Measurements from ENCODE around the gene EHBP1.
A peak's percentile ranks its signal among the peaks of the same experiment; 100 is the strongest.

Gene EHBP1

GRCh38 chr2:62774555-62775366 lies 69.2 kb downstream of the EHBP1 start:
- Mint-ChIP-seq H3K27ac (no peak overlapping the region), H3K4me1 (peaks cover 7% of the 10 kb centered on the region), H3K36me3 (peaks cover 3% of the 10 kb centered on the region), H3K4me3 (no peak overlapping the region), H3K9me3 (peaks cover 6% of the 10 kb centered on the region), H3K27me3 (no peaks in the 10 kb centered on the region)
- ATAC-seq: no peak

GRCh38 chr2:62775367-62775668 lies 69.8 kb downstream of the EHBP1 start:
- H3K27ac Mint-ChIP-seq: no peak overlapping the region
- no peak overlapping the region for H3K4me3 Mint-ChIP-seq
- H3K27me3 Mint-ChIP-seq: no peaks in the 10 kb centered on the region
- H3K36me3 Mint-ChIP-seq: no peaks in the 10 kb centered on the region
- ATAC-seq: no peak
- H3K4me1 Mint-ChIP-seq: peaks cover 7% of the 10 kb centered on the region
- H3K9me3 Mint-ChIP-seq: peaks cover under 1% of the 10 kb centered on the region

GRCh38 chr2:62783679-62784078 lies 78.2 kb downstream of the EHBP1 start:
- H3K4me1 Mint-ChIP-seq: no peaks in the 10 kb centered on the region
- peaks cover 7% of the 10 kb centered on the region for H3K9me3 Mint-ChIP-seq
- no peak overlapping the region for H3K27ac Mint-ChIP-seq
- no peak for ATAC-seq
- no peak overlapping the region for H3K4me3 Mint-ChIP-seq
- no peaks in the 10 kb centered on the region for H3K27me3 Mint-ChIP-seq
- peaks cover 13% of the 10 kb centered on the region for H3K36me3 Mint-ChIP-seq

GRCh38 chr2:62784341-62784740 lies 78.8 kb downstream of the EHBP1 start:
- Mint-ChIP-seq H3K27me3 (no peaks in the 10 kb centered on the region), H3K4me1 (no peaks in the 10 kb centered on the region), H3K4me3 (no peak overlapping the region), H3K9me3 (peaks cover 7% of the 10 kb centered on the region), H3K36me3 (peaks cover 13% of the 10 kb centered on the region), H3K27ac (no peak overlapping the region)
- no peak for ATAC-seq

DNA sequence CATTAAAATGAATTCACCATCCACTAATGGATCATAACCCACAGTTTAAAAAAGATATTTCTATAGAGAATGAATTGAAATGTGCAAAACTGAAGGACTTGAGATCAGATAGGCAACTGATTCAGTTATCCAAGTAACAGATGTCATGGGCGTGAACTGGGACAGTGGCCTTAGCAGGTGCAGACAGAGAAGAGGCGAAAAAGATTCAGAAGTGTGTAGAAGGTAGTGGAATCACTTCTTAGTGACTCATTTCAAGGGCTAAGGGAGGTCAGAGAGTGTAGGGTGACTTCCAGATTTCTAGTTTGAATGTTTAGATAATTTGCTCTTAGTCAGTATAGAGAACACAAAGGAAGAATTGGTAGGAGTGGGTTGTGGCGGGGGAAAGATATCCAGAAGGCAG lies 79.7 kb downstream of the EHBP1 start:
- Mint-ChIP-seq H3K4me3 (no peak overlapping the region), H3K9me3 (peaks cover 7% of the 10 kb centered on the region), H3K36me3 (peaks cover 13% of the 10 kb centered on the region), H3K27ac (no peak overlapping the region), H3K27me3 (no peaks in the 10 kb centered on the region), H3K4me1 (no peaks in the 10 kb centered on the region)
- ATAC-seq: peak; percentile 31

DNA sequence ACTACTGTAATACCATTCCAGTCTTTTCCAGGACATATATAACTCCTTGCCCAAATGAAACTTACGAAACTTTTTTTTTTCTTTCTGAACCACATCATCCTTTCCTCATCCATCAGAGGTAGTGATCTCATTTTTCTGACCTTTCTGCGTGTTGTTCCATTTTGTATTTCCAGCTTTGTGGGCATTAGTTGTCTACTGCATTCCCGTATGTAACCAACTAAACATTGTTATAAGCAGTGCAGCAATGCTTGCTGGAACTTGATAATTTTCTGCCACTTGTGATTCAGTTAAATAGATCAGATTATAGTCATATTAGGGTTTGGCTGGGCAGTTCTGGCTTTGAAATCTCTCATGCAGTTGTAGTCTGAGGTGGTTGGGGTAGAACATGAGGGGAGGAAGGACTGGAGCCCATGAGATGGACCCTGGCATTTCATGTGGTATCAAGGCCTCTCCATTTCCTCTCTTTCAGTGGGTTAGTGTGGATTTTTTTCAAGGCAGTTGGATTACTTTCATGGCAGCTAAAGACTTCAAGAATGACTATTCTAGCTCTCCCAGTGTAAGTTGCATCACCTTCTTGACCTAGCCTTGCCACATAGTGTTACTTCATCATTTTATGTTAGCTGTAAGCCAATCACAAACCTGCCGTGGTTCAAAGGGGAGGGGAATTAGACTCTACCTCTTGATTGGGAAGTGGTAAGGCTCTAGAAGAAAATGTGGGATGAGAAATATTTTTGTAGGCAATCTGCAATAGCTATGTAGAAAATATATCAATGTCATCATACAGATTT lies 80.5 kb downstream of the EHBP1 start:
- Mint-ChIP-seq H3K36me3 (peaks cover 13% of the 10 kb centered on the region), H3K4me1 (no peaks in the 10 kb centered on the region), H3K9me3 (peaks cover 7% of the 10 kb centered on the region), H3K27ac (no peak overlapping the region), H3K4me3 (no peak overlapping the region), H3K27me3 (no peaks in the 10 kb centered on the region)
- no peak for ATAC-seq

- Mint-ChIP-seq H3K36me3 (peaks cover 12% of the 10 kb centered on the region), H3K4me3 (no peak overlapping the region), H3K27ac (no peak overlapping the region), H3K4me1 (no peaks in the 10 kb centered on the region), H3K9me3 (peaks cover 7% of the 10 kb centered on the region), H3K27me3 (no peaks in the 10 kb centered on the region)
- ATAC-seq: no peak
Observed at GRCh38 chr2:62787386-62787785, 81.9 kb downstream of the EHBP1 start.

DNA sequence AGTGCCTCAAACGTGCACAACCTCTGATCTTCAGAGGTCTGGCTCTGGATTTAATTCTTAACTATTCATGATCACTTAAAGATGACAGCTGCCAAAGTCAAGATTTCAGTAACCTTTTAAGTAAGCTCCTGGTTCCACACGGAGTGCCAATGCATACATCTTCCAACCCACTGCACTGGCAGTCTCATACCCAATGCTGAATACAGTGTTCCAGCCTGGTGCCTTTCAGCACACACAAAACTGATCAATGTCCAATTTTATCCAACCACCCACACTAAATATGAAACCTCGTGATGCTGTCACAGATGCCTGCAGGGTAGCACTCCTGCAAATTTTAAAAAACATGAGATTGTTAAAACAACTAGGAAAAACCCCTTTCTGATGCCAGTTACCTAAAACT lies 84.0 kb downstream of the EHBP1 start:
- H3K4me3 Mint-ChIP-seq: no peak overlapping the region
- H3K9me3 Mint-ChIP-seq: no peaks in the 10 kb centered on the region
- H3K27ac Mint-ChIP-seq: no peak overlapping the region

GRCh38 chr2:62789918-62790317 lies 84.4 kb downstream of the EHBP1 start:
- H3K27me3 Mint-ChIP-seq: no peaks in the 10 kb centered on the region
- no peaks in the 10 kb centered on the region for H3K36me3 Mint-ChIP-seq
- no peak overlapping the region for H3K4me3 Mint-ChIP-seq
- H3K27ac Mint-ChIP-seq: no peak overlapping the region
- no peaks in the 10 kb centered on the region for H3K9me3 Mint-ChIP-seq
- peaks cover 6% of the 10 kb centered on the region for H3K4me1 Mint-ChIP-seq
- ATAC-seq: no peak

More for the DNA sequence above, 84.0 kb downstream of the EHBP1 start:
- Mint-ChIP-seq H3K27me3 (no peaks in the 10 kb centered on the region), H3K36me3 (no peaks in the 10 kb centered on the region), H3K4me1 (peaks cover 6% of the 10 kb centered on the region)
- ATAC-seq: no peak

DNA sequence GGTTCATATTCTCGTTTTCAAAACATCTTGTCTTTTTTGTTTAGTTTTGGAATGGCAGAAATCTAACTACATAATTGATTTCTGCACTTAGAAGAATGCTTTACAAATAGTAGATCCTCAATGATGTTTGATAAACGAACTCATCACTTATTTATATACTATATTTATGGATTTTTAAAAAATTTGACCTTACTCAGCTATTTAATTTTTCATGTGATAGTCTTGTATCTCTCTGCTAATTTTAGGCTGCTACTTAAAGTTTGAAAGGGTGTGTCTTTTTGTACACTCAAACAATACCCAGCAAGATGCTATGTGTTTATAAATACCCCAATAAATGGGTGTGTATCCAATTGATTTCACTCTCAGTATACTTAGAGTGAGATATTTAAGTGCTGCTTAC lies 86.9 kb downstream of the EHBP1 start:
- ATAC-seq: no peak
- Mint-ChIP-seq H3K4me3 (no peak overlapping the region), H3K4me1 (peaks cover 6% of the 10 kb centered on the region), H3K36me3 (no peaks in the 10 kb centered on the region), H3K9me3 (no peaks in the 10 kb centered on the region), H3K27ac (no peak overlapping the region), H3K27me3 (no peaks in the 10 kb centered on the region)

GRCh38 chr2:62793213-62793612 lies 87.7 kb downstream of the EHBP1 start:
- ATAC-seq: no peak

DNA sequence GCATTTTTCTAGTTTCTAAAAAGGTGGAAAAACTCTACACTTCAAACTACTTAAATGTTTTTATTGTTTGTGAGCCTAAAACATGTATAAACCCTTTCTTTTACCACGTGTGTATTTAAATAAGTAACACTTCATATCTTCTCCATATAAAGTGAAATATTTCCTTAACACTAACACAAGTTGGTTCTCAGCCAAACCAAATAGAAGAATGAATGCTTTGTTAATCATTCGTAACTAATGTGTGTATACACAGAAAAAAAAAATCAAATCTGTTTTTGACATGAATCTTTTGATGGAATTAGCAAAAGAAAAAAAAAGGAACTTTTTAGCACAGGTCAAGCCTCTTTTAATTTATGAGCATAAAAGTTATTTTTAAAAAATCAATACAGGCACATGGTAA lies 89.3 kb downstream of the EHBP1 start:
- no peaks in the 10 kb centered on the region for H3K9me3 Mint-ChIP-seq
- H3K27me3 Mint-ChIP-seq: no peaks in the 10 kb centered on the region
- H3K4me3 Mint-ChIP-seq: no peak overlapping the region
- ATAC-seq: no peak
- no peaks in the 10 kb centered on the region for H3K36me3 Mint-ChIP-seq
- no peak overlapping the region for H3K27ac Mint-ChIP-seq
- H3K4me1 Mint-ChIP-seq: peaks cover 6% of the 10 kb centered on the region

More at GRCh38 chr2:62793213-62793612, 87.7 kb downstream of the EHBP1 start:
- Mint-ChIP-seq H3K4me3 (no peak overlapping the region), H3K27me3 (no peaks in the 10 kb centered on the region), H3K4me1 (peaks cover 6% of the 10 kb centered on the region), H3K36me3 (no peaks in the 10 kb centered on the region), H3K27ac (no peak overlapping the region), H3K9me3 (no peaks in the 10 kb centered on the region)

DNA sequence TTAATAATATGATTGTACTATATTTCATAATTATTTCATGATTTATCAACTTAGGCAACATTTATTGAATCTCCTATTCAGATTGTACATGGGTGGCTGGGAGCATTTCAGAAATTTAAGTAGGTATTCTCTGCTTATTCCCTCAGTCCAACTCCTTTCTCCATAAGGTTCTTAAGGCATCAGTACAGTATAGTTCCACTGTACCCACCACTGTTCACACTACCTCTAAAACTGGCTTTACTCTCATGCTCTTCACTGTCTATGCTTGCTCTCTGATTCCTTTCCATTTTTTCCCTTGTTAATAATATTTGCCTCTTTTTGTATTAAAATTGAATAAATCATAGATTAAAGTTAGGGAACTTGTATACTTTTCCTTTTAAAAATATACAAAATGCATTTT lies 89.8 kb downstream of the EHBP1 start:
- H3K4me3 Mint-ChIP-seq: no peak overlapping the region
- peaks cover 6% of the 10 kb centered on the region for H3K4me1 Mint-ChIP-seq
- ATAC-seq: no peak
- no peaks in the 10 kb centered on the region for H3K36me3 Mint-ChIP-seq
- no peaks in the 10 kb centered on the region for H3K27me3 Mint-ChIP-seq
- no peak overlapping the region for H3K27ac Mint-ChIP-seq
- H3K9me3 Mint-ChIP-seq: no peaks in the 10 kb centered on the region

DNA sequence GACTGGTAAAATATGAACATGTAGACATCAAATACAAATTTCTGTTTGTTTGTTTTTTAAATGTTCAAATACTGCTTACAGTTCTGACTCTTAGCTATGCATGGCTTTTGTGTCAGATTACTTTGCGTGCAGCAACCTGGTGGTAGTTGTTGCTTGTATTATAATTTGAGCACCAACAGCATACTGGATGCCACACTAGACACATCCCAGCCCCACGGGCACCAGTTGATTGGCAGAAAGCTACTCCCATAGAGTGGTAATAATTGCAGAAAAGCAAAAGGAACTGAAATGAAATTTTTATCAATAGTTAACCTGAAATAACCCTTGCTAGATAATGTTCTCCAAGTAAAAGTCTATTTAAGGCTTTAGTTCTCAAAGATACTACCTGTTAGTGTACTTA lies 91.6 kb downstream of the EHBP1 start:
- H3K27ac Mint-ChIP-seq: no peak overlapping the region
- no peak for ATAC-seq
- H3K4me1 Mint-ChIP-seq: peaks cover 6% of the 10 kb centered on the region
- no peaks in the 10 kb centered on the region for H3K9me3 Mint-ChIP-seq
- no peaks in the 10 kb centered on the region for H3K27me3 Mint-ChIP-seq
- no peaks in the 10 kb centered on the region for H3K36me3 Mint-ChIP-seq
- H3K4me3 Mint-ChIP-seq: no peak overlapping the region

DNA sequence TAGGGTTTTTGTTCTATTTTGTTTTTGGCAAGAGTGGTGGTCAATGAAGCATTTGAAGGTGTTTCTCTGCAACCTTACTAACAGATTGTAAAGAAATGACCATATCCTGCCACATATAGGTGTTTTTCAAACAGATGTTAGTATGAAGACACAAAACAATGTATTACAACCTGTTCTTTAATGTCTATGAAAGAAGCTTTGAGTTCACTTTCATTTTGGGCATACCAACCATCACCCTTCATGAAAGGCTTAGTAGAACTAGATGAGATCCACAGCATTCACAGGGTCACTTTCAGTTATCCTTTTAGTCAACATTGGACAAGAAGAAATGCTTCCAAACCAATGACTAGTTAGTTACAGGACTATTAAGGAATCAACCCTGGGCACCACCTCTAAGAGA lies 95.1 kb downstream of the EHBP1 start:
- no peaks in the 10 kb centered on the region for H3K27me3 Mint-ChIP-seq
- no peak for ATAC-seq
- no peak overlapping the region for H3K4me3 Mint-ChIP-seq
- H3K4me1 Mint-ChIP-seq: no peaks in the 10 kb centered on the region
- peaks cover 7% of the 10 kb centered on the region for H3K36me3 Mint-ChIP-seq
- H3K9me3 Mint-ChIP-seq: no peaks in the 10 kb centered on the region
- no peak overlapping the region for H3K27ac Mint-ChIP-seq

GRCh38 chr2:62801110-62801509 lies 95.6 kb downstream of the EHBP1 start:
- H3K27ac Mint-ChIP-seq: no peak overlapping the region
- no peak overlapping the region for H3K4me3 Mint-ChIP-seq
- H3K27me3 Mint-ChIP-seq: no peaks in the 10 kb centered on the region
- no peak for ATAC-seq
- no peaks in the 10 kb centered on the region for H3K4me1 Mint-ChIP-seq
- H3K36me3 Mint-ChIP-seq: peaks cover 12% of the 10 kb centered on the region
- H3K9me3 Mint-ChIP-seq: peaks cover under 1% of the 10 kb centered on the region

Data from stimulated activated memory B cell treated with anti-CD40 and anti-IgM and Interleukin-4, amounts not matched to agents 10 μg/mL and 1 μg/mL and 100 μg/mL, for 72 hours (primary cell).